GM18498 (cell line): ENCODE data around the gene RNASE11.
"Not testable (repeated sequence)": the region's sequence is repeated elsewhere in the genome, so short reads cannot be mapped to it uniquely, and the experiment has no call there.

ENCODE experiments used
- ATAC-seq: cut with Tn5 transposase; IDR thresholded peaks from one replicate; pipeline ENCODE4 v1.9.1; 2021; ENCODE audit warnings: mild to moderate bottlenecking, moderate library complexity; ENCODE audit not compliant: unreplicated experiment

RNASE11 gene

GRCh38 chr14:20614038-20614840 lies 26.4 kb upstream of the RNASE11 start:
- ATAC-seq, result peak; percentile 10

- peak; percentile 69 for ATAC-seq
These were observed 25.6 kb upstream of the RNASE11 start for GRCh38 chr14:20613094-20614037.

GRCh38 chr14:20612403-20612802 lies 24.6 kb upstream of the RNASE11 start:
- no peak for ATAC-seq

GRCh38 chr14:20611277-20611676 lies 23.5 kb upstream of the RNASE11 start:
- no peak for ATAC-seq

GRCh38 chr14:20610002-20610765 lies 22.4 kb upstream of the RNASE11 start:
- peak; percentile 15 for ATAC-seq

GRCh38 chr14:20609215-20610001 lies 21.6 kb upstream of the RNASE11 start:
- no peak for ATAC-seq

- no peak for ATAC-seq
These were observed 20.7 kb upstream of the RNASE11 start for GRCh38 chr14:20608383-20609110.

- ATAC-seq, result no peak
These were observed 19.8 kb upstream of the RNASE11 start for GRCh38 chr14:20607617-20608016.

- ATAC-seq, result no peak
These were observed 19.1 kb upstream of the RNASE11 start for GRCh38 chr14:20606902-20607242.

GRCh38 chr14:20606190-20606901 lies 18.5 kb upstream of the RNASE11 start:
- ATAC-seq, result no peak

GRCh38 chr14:20603813-20604690 lies 16.3 kb upstream of the RNASE11 start:
- no peak for ATAC-seq

- ATAC-seq, result no peak
These were observed 14.8 kb upstream of the RNASE11 start for GRCh38 chr14:20602583-20602982.

- no peak for ATAC-seq
These were observed 13.7 kb upstream of the RNASE11 start for GRCh38 chr14:20601522-20601921.

GRCh38 chr14:20597108-20597507 lies 9.3 kb upstream of the RNASE11 start:
- no peak for ATAC-seq

- ATAC-seq, result not testable (repeated sequence)
These were observed 7.9 kb upstream of the RNASE11 start for GRCh38 chr14:20595726-20596125.

- ATAC-seq, result no peak
These were observed 4.8 kb upstream of the RNASE11 start for GRCh38 chr14:20592574-20592973.

- ATAC-seq, result no peak
These were observed 3.4 kb upstream of the RNASE11 start, which contains the start of gene RNASE12 for GRCh38 chr14:20591235-20591634. TSS of gene RNASE12 (minus strand) at chr14:20591376. CDS start at chr14:20590723, 653 bp downstream.

GRCh38 chr14:20583908-20584307 lies 3.9 kb downstream of the RNASE11 start:
- ATAC-seq, result no peak
